MM.1S (cell line): ENCODE data around the gene NHLRC1.

Source experiments
- CTCF ChIP-seq: fragments of 300-600 bp; sonication (generic); IDR thresholded peaks from 2 replicates; pipeline ENCODE4 v1.5.1; 2016; ENCODE audit warnings: antibody characterized with exemption, low read length, mixed read lengths
- EZH2 ChIP-seq: fragments of 300-600 bp; sonication (generic); optimal IDR thresholded peaks from 2 replicates; pipeline ENCODE3; 2017; ENCODE audit warnings: low read depth, mild to moderate bottlenecking, antibody characterized with exemption, low read length, mixed read lengths

DNA sequence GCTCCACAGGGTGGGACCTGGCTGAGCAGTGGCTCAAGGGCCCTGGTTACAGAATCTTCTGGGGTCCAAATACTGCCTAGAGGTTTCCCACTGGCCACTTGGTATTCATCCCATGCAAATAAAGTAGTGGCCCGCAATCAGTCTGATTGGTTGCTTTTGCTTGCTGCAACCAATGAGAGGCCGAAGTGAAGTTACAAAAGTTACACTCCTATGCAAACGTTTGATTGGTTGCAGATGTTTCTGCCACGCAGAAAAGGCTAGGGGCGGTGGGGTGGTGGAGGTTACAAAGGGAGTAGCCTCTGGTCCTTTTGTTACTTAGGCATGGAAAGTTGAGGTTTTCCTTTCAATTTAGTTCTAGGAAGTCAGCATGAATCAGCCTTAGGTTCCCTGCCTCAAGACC is 3.6 kb upstream of the NHLRC1 start:
- TF ChIP-seq CTCF (no peak), EZH2 (no peak)
